SH-SY5Y (cell line): ENCODE measurements around the gene SNAI1.

Source experiments
- GATA2 ChIP-seq: IDR thresholded peaks from 2 replicates; pipeline ENCODE4 v1.6.1; 2011; ENCODE audit warnings: mild to moderate bottlenecking, low read depth, low read length
- GATA3 ChIP-seq: IDR thresholded peaks from 2 replicates; pipeline ENCODE4 v1.6.1; 2011; ENCODE audit warnings: low read depth, mild to moderate bottlenecking, low read length, moderate library complexity

- TF ChIP-seq GATA2 (no peak), GATA3 (no peak)
These were observed 4.5 kb downstream of the SNAI1 start for GRCh38 chr20:49987015-49987867.
